GM12892 (cell line): ENCODE data around the gene CNTN4.

Source experiments
- POLR2A ChIP-seq: IDR thresholded peaks from 2 replicates; pipeline ENCODE4 v1.6.1; 2011; ENCODE audit warnings: low read depth, low read length, control low read depth
- POLR2AphosphoS5 ChIP-seq: IDR thresholded peaks from 2 replicates; pipeline ENCODE4 v1.6.1; 2011; ENCODE audit warnings: low read depth, low read length, control low read depth
- TAF1 ChIP-seq: IDR thresholded peaks from 2 replicates; pipeline ENCODE4 v1.6.1; 2011; ENCODE audit warnings: low read depth, mild to moderate bottlenecking, control low read depth, low read length, borderline replicate concordance

GRCh38 chr3:2838546-2839157 is 740.0 kb downstream of the CNTN4 start:
- TF ChIP-seq POLR2A (no peak), POLR2AphosphoS5 (no peak), TAF1 (no peak)
